WTC11 (cell line): ENCODE measurements around the gene GALNT9. TPM values are rescaled to one million over a fixed set of nuclear protein-coding genes. Genes with fewer than 3 reads are reported as not detected.

ENCODE experiments used
- ATAC-seq: fragments of 200-7000 bp; cut with Tn5 transposase; 2 replicates; pipeline ENCODE4 v1.10.0; 2021; ENCODE audit warnings: mild to moderate bottlenecking, moderate library complexity
- CTCF ChIA-PET: fragments of 300-600 bp; sonication (Branson Sonifier 250); formaldehyde crosslinking; loops from one replicate; lab custom pipeline; 2021; ENCODE audit warnings: antibody characterized with exemption; lab: Charles Lee
- POLR2A ChIA-PET: fragments of 350-600 bp; sonication (Branson Sonifier 250); formaldehyde crosslinking; loops from one replicate; lab custom pipeline; 2021; ENCODE audit warnings: antibody characterized with exemption; lab: Charles Lee
- DNase-seq: peaks from one replicate; pipeline ENCODE4 v3.0.0; 2021; ENCODE audit warnings: low spot score
- H3K27ac Mint-ChIP-seq: 2 replicates; pipeline ENCODE4 v1.8.0; 2021; ENCODE audit warnings: mixed read lengths
- H3K27me3 Mint-ChIP-seq: 2 replicates; pipeline ENCODE4 v1.8.0; 2021; ENCODE audit warnings: low read depth, mild to moderate bottlenecking, moderate library complexity, mixed read lengths
- H3K36me3 Mint-ChIP-seq: 2 replicates; pipeline ENCODE4 v1.8.0; 2021; ENCODE audit warnings: mixed read lengths
- H3K4me1 Mint-ChIP-seq: 2 replicates; pipeline ENCODE4 v1.8.0; 2022; ENCODE audit warnings: mixed read lengths
- H3K4me3 Mint-ChIP-seq: 2 replicates; pipeline ENCODE4 v1.8.0; 2021; ENCODE audit warnings: mild to moderate bottlenecking, moderate library complexity, mixed read lengths
- H3K9me3 Mint-ChIP-seq: 2 replicates; pipeline ENCODE4 v1.8.0; 2021; ENCODE audit warnings: mixed read lengths
- AFF4 ChIP-seq: sonication (generic); formaldehyde crosslinking; IDR thresholded peaks from 2 replicates; pipeline ENCODE4 v1.8.1; 2023; ENCODE audit warnings: mild to moderate bottlenecking, missing genetic modification reagents, borderline replicate concordance
- CDX4 ChIP-seq: fragments of 250-450 bp; sonication (Bioruptor Pico); IDR thresholded peaks from 2 replicates; pipeline ENCODE4 v1.9.0; 2021; ENCODE audit warnings: moderate library complexity, mild to moderate bottlenecking, inconsistent platforms, borderline replicate concordance
- ELF4 ChIP-seq: sonication (generic); formaldehyde crosslinking; IDR thresholded peaks from 2 replicates; pipeline ENCODE4 v1.8.1; 2022; ENCODE audit warnings: low read depth, mild to moderate bottlenecking, moderate library complexity, missing genetic modification reagents
- ETV6 ChIP-seq: sonication (generic); formaldehyde crosslinking; IDR thresholded peaks from 2 replicates; pipeline ENCODE4 v1.8.1; 2022; ENCODE audit warnings: mild to moderate bottlenecking, missing genetic modification reagents
- FOXK1 ChIP-seq: sonication (generic); formaldehyde crosslinking; IDR thresholded peaks from 2 replicates; pipeline ENCODE4 v1.8.0; 2022; ENCODE audit warnings: mild to moderate bottlenecking, moderate library complexity, missing genetic modification reagents
- GTF2I ChIP-seq: fragments of 250-450 bp; sonication (Bioruptor Pico); conservative IDR thresholded peaks from 2 replicates; pipeline ENCODE4 v1.4.0; 2021; ENCODE audit warnings: mild to moderate bottlenecking
- JUN ChIP-seq: sonication (generic); formaldehyde crosslinking; IDR thresholded peaks from 2 replicates; pipeline ENCODE4 v1.8.0; 2023; ENCODE audit warnings: mild to moderate bottlenecking, missing genetic modification reagents
- KAT7 ChIP-seq: sonication (generic); formaldehyde crosslinking; IDR thresholded peaks from 2 replicates; pipeline ENCODE4 v1.8.1; 2023; ENCODE audit warnings: missing genetic modification reagents, mild to moderate bottlenecking, borderline replicate concordance
- OVOL2 ChIP-seq: fragments of 250-450 bp; sonication (Bioruptor Pico); IDR thresholded peaks from 2 replicates; pipeline ENCODE4 v1.9.0; 2021; ENCODE audit warnings: mild to moderate bottlenecking, borderline replicate concordance
- RORB ChIP-seq: fragments of 250-450 bp; sonication (Bioruptor Pico); IDR thresholded peaks from 2 replicates; pipeline ENCODE4 v1.9.0; 2021; ENCODE audit warnings: mild to moderate bottlenecking
- STAT6 ChIP-seq: sonication (generic); formaldehyde crosslinking; conservative IDR thresholded peaks from 2 replicates; pipeline ENCODE4 v1.8.1; 2023; ENCODE audit warnings: mild to moderate bottlenecking, low read depth, missing genetic modification reagents, moderate library complexity
- TEAD4 ChIP-seq: sonication (generic); formaldehyde crosslinking; IDR thresholded peaks from 2 replicates; pipeline ENCODE4 v1.8.0; 2022; ENCODE audit warnings: mild to moderate bottlenecking, missing genetic modification reagents
- ZMAT4 ChIP-seq: fragments of 250-450 bp; sonication (Bioruptor Pico); IDR thresholded peaks from 2 replicates; pipeline ENCODE4 v1.9.0; 2021; ENCODE audit warnings: mild to moderate bottlenecking
- ZNF219 ChIP-seq: sonication (generic); formaldehyde crosslinking; IDR thresholded peaks from 2 replicates; pipeline ENCODE4 v1.8.0; 2023; ENCODE audit warnings: missing genetic modification reagents, mild to moderate bottlenecking, borderline replicate concordance
- ZNF512 ChIP-seq: sonication (generic); formaldehyde crosslinking; IDR thresholded peaks from 2 replicates; pipeline ENCODE4 v1.8.1; 2022; ENCODE audit warnings: missing genetic modification reagents, borderline replicate concordance
- total RNA-seq: library from RNA; stranded (reverse); gene quantifications from 3 replicates; pipeline ENCODE4 v1.2.3, GENCODE V29; 2021
- TF ChIP-seq, protein P1 (sequence below): fragments of 250-450 bp; sonication (Bioruptor Pico); IDR thresholded peaks from 2 replicates; pipeline ENCODE4 v1.9.0; 2021; ENCODE audit warnings: mild to moderate bottlenecking

GALNT9 gene
- total RNA-seq, 1 experiment from 2014 or later, result 0.90 TPM

DNA sequence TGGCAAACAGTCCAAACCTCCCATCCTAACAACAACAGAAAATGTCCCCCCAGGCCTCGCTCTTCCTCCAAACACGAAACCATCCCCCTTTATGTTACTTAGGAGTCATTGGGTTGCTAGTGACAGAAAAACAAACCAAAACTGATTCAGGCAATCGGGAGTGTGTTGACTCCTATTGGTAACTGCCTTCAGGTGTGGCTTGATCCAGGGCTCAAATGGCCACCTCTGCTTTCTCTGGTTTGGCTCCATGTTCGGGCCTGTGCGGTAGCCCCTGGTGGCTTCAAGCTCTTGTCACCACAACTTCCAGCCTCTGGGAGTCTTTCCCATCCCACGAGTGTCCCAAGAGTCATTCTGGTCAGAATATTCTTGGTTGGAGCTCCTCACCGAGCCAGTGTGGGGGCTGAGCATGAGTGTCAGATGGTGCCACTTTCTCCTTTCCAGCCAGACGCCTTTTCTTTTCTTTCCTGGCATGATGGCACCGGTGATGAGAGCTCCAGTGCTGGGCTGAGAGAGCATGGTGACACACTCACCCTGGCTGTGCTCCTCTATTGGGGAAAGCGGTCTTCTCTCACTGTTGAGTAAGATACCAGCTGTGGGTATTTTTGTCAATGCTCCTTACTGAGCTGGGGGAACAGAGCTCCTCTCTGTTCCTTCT is 146.6 kb downstream of the GALNT9 start (continued):
- TF ChIP-seq, protein P1, sequence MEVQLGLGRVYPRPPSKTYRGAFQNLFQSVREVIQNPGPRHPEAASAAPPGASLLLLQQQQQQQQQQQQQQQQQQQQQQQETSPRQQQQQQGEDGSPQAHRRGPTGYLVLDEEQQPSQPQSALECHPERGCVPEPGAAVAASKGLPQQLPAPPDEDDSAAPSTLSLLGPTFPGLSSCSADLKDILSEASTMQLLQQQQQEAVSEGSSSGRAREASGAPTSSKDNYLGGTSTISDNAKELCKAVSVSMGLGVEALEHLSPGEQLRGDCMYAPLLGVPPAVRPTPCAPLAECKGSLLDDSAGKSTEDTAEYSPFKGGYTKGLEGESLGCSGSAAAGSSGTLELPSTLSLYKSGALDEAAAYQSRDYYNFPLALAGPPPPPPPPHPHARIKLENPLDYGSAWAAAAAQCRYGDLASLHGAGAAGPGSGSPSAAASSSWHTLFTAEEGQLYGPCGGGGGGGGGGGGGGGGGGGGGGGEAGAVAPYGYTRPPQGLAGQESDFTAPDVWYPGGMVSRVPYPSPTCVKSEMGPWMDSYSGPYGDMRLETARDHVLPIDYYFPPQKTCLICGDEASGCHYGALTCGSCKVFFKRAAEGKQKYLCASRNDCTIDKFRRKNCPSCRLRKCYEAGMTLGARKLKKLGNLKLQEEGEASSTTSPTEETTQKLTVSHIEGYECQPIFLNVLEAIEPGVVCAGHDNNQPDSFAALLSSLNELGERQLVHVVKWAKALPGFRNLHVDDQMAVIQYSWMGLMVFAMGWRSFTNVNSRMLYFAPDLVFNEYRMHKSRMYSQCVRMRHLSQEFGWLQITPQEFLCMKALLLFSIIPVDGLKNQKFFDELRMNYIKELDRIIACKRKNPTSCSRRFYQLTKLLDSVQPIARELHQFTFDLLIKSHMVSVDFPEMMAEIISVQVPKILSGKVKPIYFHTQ (CRISPR knock-in tag), result no peak
- no peak for TF ChIP-seq AFF4 (CRISPR knock-in tag)

DNA sequence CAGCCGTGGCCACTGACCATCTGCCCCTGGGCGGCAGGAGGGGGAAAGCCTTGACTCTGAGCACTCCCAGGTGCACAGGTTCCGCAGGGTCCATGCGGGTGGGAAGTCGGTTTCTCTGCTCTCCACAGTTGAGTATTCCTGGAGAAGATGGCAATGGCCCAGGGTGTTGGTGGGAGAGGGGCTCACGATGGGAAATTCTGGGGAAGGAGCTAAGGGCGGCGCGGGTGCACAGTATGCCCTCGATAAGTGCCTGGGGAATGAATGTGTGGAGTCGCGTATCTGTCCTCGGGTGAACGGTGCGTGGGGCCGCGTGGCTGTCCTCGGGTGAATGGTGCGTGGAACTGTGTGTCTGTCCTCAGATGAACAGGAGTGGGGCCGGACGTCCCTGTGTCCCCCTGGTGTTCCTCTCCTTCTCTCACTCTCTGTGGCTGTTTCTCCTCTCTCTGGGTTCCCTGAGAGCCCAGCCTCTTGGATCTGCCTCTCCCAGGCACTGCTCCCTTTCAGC is 147.1 kb downstream of the GALNT9 start:
- ChIA-PET POLR2A (no interaction called here), CTCF (interaction anchor here (1.0 kb wide), 2 partner anchors 28 kb away, joined by 3 read pairs; no protein-coding TSS in a partner anchor)
- Mint-ChIP-seq H3K36me3 (no peaks in the 10 kb centered on the region), H3K4me3 (no peak overlapping the region), H3K4me1 (peaks cover 12% of the 10 kb centered on the region), H3K27ac (no peak overlapping the region), H3K27me3 (peaks cover 71% of the 10 kb centered on the region), H3K9me3 (peaks cover 16% of the 10 kb centered on the region)
- DNase-seq (no peak), ATAC-seq (no peak)
- TF ChIP-seq FOXK1, result no peak
- no peak for TF ChIP-seq OVOL2 (CRISPR knock-in tag)
- TF ChIP-seq KAT7 (CRISPR knock-in tag), result no peak
- TF ChIP-seq TEAD4 (CRISPR knock-in tag), result no peak
- TF ChIP-seq RORB (CRISPR knock-in tag), result no peak
- no peak for TF ChIP-seq ZNF219 (CRISPR knock-in tag)
- no peak for TF ChIP-seq ZMAT4 (CRISPR knock-in tag)
- TF ChIP-seq ETV6 (CRISPR knock-in tag), result no peak
- no peak for TF ChIP-seq ZNF512
- no peak for TF ChIP-seq ELF4
- no peak for TF ChIP-seq STAT6 (CRISPR knock-in tag)
- no peak for TF ChIP-seq CDX4 (CRISPR knock-in tag)
- no peak for TF ChIP-seq JUN (CRISPR knock-in tag)
- no peak for TF ChIP-seq GTF2I (CRISPR knock-in tag)
